GM23248 (cell line): ENCODE data around the gene TBC1D1.

ENCODE experiments used
- EZH2 ChIP-seq: fragments of 200-600 bp; sonication (generic); IDR thresholded peaks from 2 replicates; pipeline ENCODE4 v1.6.1; 2018; ENCODE audit warnings: antibody characterized with exemption, mild to moderate bottlenecking; ENCODE audit not compliant: insufficient read depth, poor library complexity, severe bottlenecking
- EZH2phosphoT487 ChIP-seq: fragments of 200-600 bp; sonication (generic); IDR thresholded peaks from 2 replicates; pipeline ENCODE4 v1.6.1; 2018; ENCODE audit warnings: antibody characterized with exemption, moderate library complexity, mild to moderate bottlenecking, low read depth; ENCODE audit not compliant: insufficient read depth

GRCh38 chr4:38129460-38130227 is 238.8 kb downstream of the TBC1D1 start:
- TF ChIP-seq EZH2: no peak
- no peak for TF ChIP-seq EZH2phosphoT487
